ENCODE data around the gene ATRNL1. TPM values are rescaled to one million over a fixed set of nuclear protein-coding genes. Genes with fewer than 3 reads are reported as not detected.

The ATRNL1 gene
- polyA plus RNA-seq, 2 of the 4 experiments (the other 2 are of a cell fraction) = 0.13 to 0.34 TPM

DNA sequence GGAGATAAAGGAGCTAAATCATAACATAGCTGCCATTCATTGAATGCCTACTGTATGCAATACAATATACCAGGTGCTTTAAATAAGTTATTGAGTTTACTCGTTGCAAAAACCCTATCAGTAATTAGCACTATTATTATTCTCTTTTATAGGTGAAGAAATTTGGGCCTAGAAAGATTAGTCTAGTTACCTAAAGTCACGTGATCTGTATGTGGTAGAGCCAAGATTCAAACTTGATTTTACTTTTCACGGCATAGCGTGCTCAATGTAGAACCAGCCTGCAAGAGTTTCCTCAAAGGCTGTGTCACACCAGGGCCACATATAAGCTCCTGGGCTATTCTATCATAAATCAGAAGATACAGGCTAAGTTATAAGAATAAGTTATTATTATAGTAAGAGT is 740.0 kb downstream of the ATRNL1 start:
- ChIA-PET CTCF (no interaction called here), POLR2A (no interaction called here)
- ATAC-seq (no peak), FAIRE-seq (no peak), DNase-seq (ENCODE audit: low read depth in 1 of 2, low spot score in 1 of 2) (no peak)
- Histone ChIP-seq H3K9me3 (no peaks in the 10 kb centered on the region), H3K4me1 (0 out of 3 replicates have a peak, but pooled peaks cover 3% of the 10 kb centered on the region), H3K4me3 (no peak overlapping the region), H3K4me2 (no peak overlapping the region), H3K27ac (no peak overlapping the region)
- TF ChIP-seq MAZ (IDR thresholded peaks at IDR 0.05; ENCODE audit: borderline replicate concordance, low read depth, low read length) (no peak), ZNF302 (CRISPR knock-in tag; IDR thresholded peaks at IDR 0.05) (no peak), CBX8 (IDR thresholded peaks at IDR 0.05) (no peak), RARB (CRISPR knock-in tag; IDR thresholded peaks at IDR 0.05) (no peak), FOXS1 (CRISPR knock-in tag; IDR thresholded peaks at IDR 0.05) (no peak), PHF8 (IDR thresholded peaks at IDR 0.05; ENCODE audit: borderline replicate concordance, low read depth) (no peak), RCOR1 (IDR thresholded peaks at IDR 0.05; ENCODE audit: low read depth, low read length) (no peak), ZFP36 (IDR thresholded peaks at IDR 0.05; ENCODE audit: borderline replicate concordance, partially characterized antibody) (no peak), MAFK (IDR thresholded peaks at IDR 0.05; ENCODE audit: partially characterized antibody) (no peak), EHMT2 (IDR thresholded peaks at IDR 0.05; ENCODE audit: low read depth) (no peak), TP53 (CRISPR knock-in tag; IDR thresholded peaks at IDR 0.05) (no peak), NR3C1 (IDR thresholded peaks at IDR 0.05) (no peak), ZSCAN20 (CRISPR knock-in tag; IDR thresholded peaks at IDR 0.05) (no peak), HMGXB4 (CRISPR knock-in tag; IDR thresholded peaks at IDR 0.05; ENCODE audit: borderline replicate concordance) (no peak), CTCF (IDR thresholded peaks at IDR 0.05) (no peak)
- TF ChIP-seq, protein P1, sequence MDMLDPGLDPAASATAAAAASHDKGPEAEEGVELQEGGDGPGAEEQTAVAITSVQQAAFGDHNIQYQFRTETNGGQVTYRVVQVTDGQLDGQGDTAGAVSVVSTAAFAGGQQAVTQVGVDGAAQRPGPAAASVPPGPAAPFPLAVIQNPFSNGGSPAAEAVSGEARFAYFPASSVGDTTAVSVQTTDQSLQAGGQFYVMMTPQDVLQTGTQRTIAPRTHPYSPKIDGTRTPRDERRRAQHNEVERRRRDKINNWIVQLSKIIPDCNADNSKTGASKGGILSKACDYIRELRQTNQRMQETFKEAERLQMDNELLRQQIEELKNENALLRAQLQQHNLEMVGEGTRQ (IDR thresholded peaks at IDR 0.05) = no peak
- TF ChIP-seq, protein P2, sequence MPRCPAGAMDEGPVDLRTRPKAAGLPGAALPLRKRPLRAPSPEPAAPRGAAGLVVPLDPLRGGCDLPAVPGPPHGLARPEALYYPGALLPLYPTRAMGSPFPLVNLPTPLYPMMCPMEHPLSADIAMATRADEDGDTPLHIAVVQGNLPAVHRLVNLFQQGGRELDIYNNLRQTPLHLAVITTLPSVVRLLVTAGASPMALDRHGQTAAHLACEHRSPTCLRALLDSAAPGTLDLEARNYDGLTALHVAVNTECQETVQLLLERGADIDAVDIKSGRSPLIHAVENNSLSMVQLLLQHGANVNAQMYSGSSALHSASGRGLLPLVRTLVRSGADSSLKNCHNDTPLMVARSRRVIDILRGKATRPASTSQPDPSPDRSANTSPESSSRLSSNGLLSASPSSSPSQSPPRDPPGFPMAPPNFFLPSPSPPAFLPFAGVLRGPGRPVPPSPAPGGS (IDR thresholded peaks at IDR 0.05) = no peak
- 39% methylated on average over 4 of the region's 4 CpGs for WGBS (ENCODE audit: missing lambda C conversion rate)

DNA sequence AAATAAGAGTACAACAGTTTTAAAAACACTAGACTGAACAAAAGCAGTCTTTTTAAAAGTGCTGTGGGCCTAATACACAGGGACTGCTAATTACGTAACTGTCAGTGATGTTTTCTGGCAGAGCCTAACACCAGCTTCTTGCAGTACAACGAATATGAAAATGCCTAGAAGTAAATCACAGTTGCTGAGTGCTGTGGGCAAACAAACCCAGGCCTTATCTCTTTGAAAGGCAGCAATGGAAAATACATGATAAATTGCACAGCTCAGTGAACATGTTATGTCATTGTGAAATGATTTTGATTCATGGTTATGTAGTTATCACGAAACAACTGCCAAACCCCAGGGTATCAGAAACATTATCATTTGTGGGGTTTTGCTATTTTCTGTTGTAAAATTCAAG is 751.4 kb downstream of the ATRNL1 start:
- 48% methylated on average over 3 of the region's 3 CpGs for WGBS (ENCODE audit: missing lambda C conversion rate)
- no peaks in the 10 kb centered on the region for H3K4me1 ChIP-seq
- CTCF ChIA-PET = no interaction called here
- FAIRE-seq = no peak
- DNase-seq (ENCODE audit: low read depth in 1 of 2, low spot score in 1 of 2) = no peak
- H3K4me3 ChIP-seq = no peak overlapping the region
- H3K27ac ChIP-seq = no peak overlapping the region
- no peak overlapping the region for H3K4me2 ChIP-seq
- POLR2A ChIA-PET = no interaction called here
- no peaks in the 10 kb centered on the region for H3K9me3 ChIP-seq
- TF ChIP-seq CTCF (IDR thresholded peaks at IDR 0.05) (no peak), SREBF2 (IDR thresholded peaks at IDR 0.05) (no peak), RNF2 (IDR thresholded peaks at IDR 0.05; ENCODE audit: borderline replicate concordance, low read depth) (no peak), ELK1 (IDR thresholded peaks at IDR 0.05; ENCODE audit: low read depth, low read length) (no peak)
- ATAC-seq = no peak

All from A549 (cell line).